ENCODE results near the gene VPS13D. TPM values are rescaled to one million over a fixed set of nuclear protein-coding genes. Genes with fewer than 3 reads are reported as not detected.

VPS13D gene
- polyA plus RNA-seq, 3 donors, result 3.6 to 20.2 (median 5.1) TPM

- Histone ChIP-seq H3K36me3 (replicated peaks in 1 of 2; ENCODE audit: control insufficient read depth in 1 of 2, insufficient read depth in 2 of 2, low read length in 2 of 2) (peaks cover 71 to 92% of the 10 kb centered on the region in 2 donors), H3K4me3 (replicated peaks in 1 of 3; ENCODE audit: low read depth in 2 of 3, low read length in 3 of 3) (no peak overlapping the region), H3K9me3 (replicated peaks in 1 of 2; ENCODE audit: control insufficient read depth in 1 of 2, insufficient read depth in 1 of 2, low read length in 2 of 2) (no peaks in the 10 kb centered on the region), H3K4me2 (replicated peaks; ENCODE audit: extremely low read depth, low read length, poor library complexity, severe bottlenecking) (no peak overlapping the region), H4K20me1 (ENCODE audit: insufficient read depth, low read length) (no peaks in the 10 kb centered on the region), H3K79me2 (ENCODE audit: insufficient read depth, low read length) (no peaks in the 10 kb centered on the region), H3K4me1 (ENCODE audit: control insufficient read depth in 1 of 2, insufficient read depth in 2 of 2, low read length in 2 of 2) (no peaks in the 10 kb centered on the region), H3K27ac (ENCODE audit: low read depth in 1 of 2, low read length in 2 of 2) (no peak overlapping the region), H3K9ac (ENCODE audit: insufficient read depth, low read length, poor library complexity, severe bottlenecking) (no peak overlapping the region), H3K27me3 (ENCODE audit: control insufficient read depth in 2 of 2, insufficient read depth in 2 of 2, low read length in 2 of 2) (no peaks in the 10 kb centered on the region), H2AFZ (ENCODE audit: insufficient read depth, low read depth, low read length, poor library complexity, severe bottlenecking) (no peak overlapping the region)
- no peak overlapping the region for H3K4me3 Mint-ChIP-seq
- no CpG with 5 or more reads among the region's 3 CpGs for WGBS (ENCODE audit: insufficient coverage)
- intact Hi-C loops (cut with micrococcal nuclease), result no loop called here
- no peak for DNase-seq
- H3K27me3 Mint-ChIP-seq (ENCODE audit: low read depth in 3 of 3), result no peaks in the 10 kb centered on the region
- no peak overlapping the region for H3K27ac Mint-ChIP-seq
- no peak for TF ChIP-seq CTCF (IDR thresholded peaks at IDR 0.05)
- no peaks in the 10 kb centered on the region for H3K4me1 Mint-ChIP-seq
- H3K9me3 Mint-ChIP-seq, result no peaks in the 10 kb centered on the region
- H3K36me3 Mint-ChIP-seq, result peaks cover 77 to 78% of the 10 kb centered on the region in 2 donors
These were observed 129.7 kb downstream of the VPS13D start for GRCh38 chr1:12359359-12360133.

GRCh38 chr1:12368646-12369045 lies 138.8 kb downstream of the VPS13D start:
- intact Hi-C loops (cut with micrococcal nuclease), result no loop called here
- Histone ChIP-seq H3K9me3 (replicated peaks in 1 of 2; ENCODE audit: control insufficient read depth in 1 of 2, insufficient read depth in 1 of 2, low read length in 2 of 2) (no peaks in the 10 kb centered on the region), H3K4me2 (replicated peaks; ENCODE audit: extremely low read depth, low read length, poor library complexity, severe bottlenecking) (no peak overlapping the region), H3K27me3 (ENCODE audit: control insufficient read depth in 2 of 2, insufficient read depth in 2 of 2, low read length in 2 of 2) (no peaks in the 10 kb centered on the region), H4K20me1 (ENCODE audit: insufficient read depth, low read length) (no peaks in the 10 kb centered on the region), H3K4me3 (replicated peaks in 1 of 3; ENCODE audit: low read depth in 2 of 3, low read length in 3 of 3) (no peak overlapping the region), H3K27ac (ENCODE audit: low read depth in 1 of 2, low read length in 2 of 2) (no peak overlapping the region), H2AFZ (ENCODE audit: insufficient read depth, low read depth, low read length, poor library complexity, severe bottlenecking) (no peak overlapping the region), H3K9ac (ENCODE audit: insufficient read depth, low read length, poor library complexity, severe bottlenecking) (no peak overlapping the region), H3K79me2 (ENCODE audit: insufficient read depth, low read length) (no peaks in the 10 kb centered on the region), H3K36me3 (replicated peaks in 1 of 2; ENCODE audit: control insufficient read depth in 1 of 2, insufficient read depth in 2 of 2, low read length in 2 of 2) (peaks cover 40 to 91% of the 10 kb centered on the region in 2 donors), H3K4me1 (ENCODE audit: control insufficient read depth in 1 of 2, insufficient read depth in 2 of 2, low read length in 2 of 2) (no peaks in the 10 kb centered on the region)
- Mint-ChIP-seq H3K27me3 (ENCODE audit: low read depth in 3 of 3) (no peaks in the 10 kb centered on the region), H3K27ac (peak overlapping the region in 1 of 7 donors; percentile 21), H3K9me3 (no peaks in the 10 kb centered on the region), H3K4me3 (no peak overlapping the region), H3K4me1 (no peaks in the 10 kb centered on the region), H3K36me3 (peaks cover 70 to 79% of the 10 kb centered on the region in 2 donors)
- WGBS (ENCODE audit: insufficient coverage), result 100% methylated on average over 1 of the region's 2 CpGs
- DNase-seq, result no peak
- no peak for TF ChIP-seq CTCF (IDR thresholded peaks at IDR 0.05)

Data from CD14-positive monocyte (primary cell).